HG02981 (cell line): ENCODE results near the gene RNU6-9.

Experiments
- ATAC-seq: cut with Tn5 transposase; IDR thresholded peaks from one replicate; pipeline ENCODE4 v1.9.1; 2021; ENCODE audit warnings: mild to moderate bottlenecking, moderate library complexity; ENCODE audit not compliant: unreplicated experiment

The RNU6-9 gene

DNA sequence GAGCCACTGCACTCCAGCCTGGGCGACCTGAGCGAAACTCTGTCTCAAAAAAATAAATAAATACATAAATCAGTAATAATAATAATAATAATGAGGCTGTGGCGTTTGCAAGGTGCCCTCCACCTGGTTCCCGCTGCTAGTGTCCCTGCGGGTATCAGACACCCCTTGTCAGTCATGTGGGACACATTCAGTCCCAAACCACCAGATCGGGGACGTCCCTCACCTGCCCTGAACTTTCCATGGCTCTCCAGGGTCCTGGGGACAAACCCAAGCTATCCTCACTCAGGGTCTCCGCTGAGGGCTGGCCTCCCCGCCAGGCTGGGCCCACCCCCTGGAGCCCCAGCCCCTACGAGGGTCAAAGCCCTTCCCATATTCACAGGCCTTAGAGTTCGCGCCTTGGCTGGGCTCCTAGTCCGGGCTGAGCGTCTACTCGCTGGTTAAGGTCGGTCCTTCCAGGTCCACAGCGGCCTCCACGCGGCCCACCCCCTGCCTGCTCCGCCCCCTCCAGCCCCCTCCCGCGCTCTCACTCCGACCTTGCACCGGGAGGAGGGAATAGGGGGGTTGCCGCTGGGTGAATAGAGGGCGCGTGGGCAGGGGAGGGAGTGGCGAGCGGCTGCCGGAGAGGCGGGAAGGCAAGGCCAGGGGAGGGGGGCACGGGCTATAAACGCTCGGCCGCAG is 23.5 kb downstream of the RNU6-9 start:
- no peak for ATAC-seq

DNA sequence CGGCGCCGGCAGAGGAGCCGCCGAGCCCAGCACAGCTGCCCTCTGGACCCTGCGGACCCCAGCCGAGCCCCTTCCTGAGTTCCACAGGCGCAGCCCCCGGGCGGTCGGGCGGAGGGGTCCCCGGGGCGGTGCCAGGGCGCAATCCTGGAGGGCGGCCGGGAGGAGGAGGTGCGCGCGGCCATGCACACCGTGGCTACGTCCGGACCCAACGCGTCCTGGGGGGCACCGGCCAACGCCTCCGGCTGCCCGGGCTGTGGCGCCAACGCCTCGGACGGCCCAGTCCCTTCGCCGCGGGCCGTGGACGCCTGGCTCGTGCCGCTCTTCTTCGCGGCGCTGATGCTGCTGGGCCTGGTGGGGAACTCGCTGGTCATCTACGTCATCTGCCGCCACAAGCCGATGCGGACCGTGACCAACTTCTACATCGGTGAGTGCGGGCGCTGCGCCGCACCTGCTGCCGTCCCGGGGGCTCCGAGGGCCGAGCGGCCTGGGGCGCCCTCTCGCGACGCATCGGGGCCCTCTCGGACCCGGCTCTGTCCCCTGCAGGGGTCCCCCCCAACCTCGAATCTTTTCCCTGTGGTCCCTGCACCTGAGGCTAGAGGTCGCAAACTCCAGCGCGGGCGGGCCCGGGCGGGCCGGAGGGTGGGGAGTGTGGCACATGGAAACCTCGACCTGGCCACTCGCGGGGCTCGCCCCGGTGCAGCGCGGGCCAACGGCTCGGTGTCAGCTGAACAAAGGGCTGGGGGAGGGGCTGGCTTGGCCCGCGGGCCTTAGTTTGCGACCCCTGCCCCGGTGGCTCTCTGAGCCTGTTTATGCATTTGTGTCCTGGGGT is 24.3 kb downstream of the RNU6-9 start, which contains the start of gene KISS1R:
KISS1R (plus strand) TSS at position 11 of the 829 bp plus-strand sequence; CDS start at position 181, 170 bp downstream.
- no peak for ATAC-seq

DNA sequence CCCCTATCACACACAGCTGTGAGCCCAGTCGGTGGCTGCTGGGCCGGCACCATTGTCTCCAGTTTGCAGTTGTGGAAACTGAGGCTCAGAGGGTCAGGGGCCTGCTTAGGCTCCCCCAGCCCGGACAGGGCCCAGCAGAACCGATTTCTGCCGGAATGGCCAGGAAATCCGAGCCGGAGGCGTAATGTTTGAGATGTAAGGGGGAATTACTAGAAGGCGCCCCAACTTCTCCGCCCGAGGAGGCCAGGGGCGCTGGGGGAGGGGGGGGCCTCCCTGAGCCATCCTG is 24.8 kb downstream of the RNU6-9 start:
- ATAC-seq = no peak

DNA sequence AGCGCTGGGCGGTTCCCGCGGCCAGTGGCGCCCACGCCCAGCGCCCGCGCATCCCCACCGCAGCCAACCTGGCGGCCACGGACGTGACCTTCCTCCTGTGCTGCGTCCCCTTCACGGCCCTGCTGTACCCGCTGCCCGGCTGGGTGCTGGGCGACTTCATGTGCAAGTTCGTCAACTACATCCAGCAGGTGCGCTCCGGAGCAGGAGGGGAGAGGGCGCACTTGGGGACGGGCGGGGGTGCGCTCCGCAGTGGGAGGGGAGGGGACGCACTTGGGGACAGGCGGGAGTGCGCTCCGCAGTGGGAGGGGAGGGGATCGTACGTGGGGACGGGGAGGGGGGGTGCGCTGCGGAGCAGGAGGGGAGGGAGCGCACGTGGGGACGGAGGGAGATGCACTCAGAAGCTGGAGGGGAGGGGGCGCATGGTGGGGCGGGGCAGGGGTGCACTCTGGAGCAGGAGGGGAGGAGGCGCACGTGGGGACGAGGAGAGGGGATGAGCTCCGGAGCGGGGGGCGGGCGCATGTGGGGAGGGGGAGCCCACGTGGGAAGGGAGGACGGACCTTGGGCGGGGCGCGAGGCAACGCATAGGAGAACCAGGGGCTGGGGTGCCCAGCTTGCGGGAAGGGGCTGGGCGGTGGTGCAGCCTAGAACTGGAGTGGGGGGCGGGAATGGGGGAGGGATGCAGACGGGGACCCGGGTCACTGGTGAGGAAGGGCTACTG is 25.4 kb downstream of the RNU6-9 start:
- no peak for ATAC-seq

DNA sequence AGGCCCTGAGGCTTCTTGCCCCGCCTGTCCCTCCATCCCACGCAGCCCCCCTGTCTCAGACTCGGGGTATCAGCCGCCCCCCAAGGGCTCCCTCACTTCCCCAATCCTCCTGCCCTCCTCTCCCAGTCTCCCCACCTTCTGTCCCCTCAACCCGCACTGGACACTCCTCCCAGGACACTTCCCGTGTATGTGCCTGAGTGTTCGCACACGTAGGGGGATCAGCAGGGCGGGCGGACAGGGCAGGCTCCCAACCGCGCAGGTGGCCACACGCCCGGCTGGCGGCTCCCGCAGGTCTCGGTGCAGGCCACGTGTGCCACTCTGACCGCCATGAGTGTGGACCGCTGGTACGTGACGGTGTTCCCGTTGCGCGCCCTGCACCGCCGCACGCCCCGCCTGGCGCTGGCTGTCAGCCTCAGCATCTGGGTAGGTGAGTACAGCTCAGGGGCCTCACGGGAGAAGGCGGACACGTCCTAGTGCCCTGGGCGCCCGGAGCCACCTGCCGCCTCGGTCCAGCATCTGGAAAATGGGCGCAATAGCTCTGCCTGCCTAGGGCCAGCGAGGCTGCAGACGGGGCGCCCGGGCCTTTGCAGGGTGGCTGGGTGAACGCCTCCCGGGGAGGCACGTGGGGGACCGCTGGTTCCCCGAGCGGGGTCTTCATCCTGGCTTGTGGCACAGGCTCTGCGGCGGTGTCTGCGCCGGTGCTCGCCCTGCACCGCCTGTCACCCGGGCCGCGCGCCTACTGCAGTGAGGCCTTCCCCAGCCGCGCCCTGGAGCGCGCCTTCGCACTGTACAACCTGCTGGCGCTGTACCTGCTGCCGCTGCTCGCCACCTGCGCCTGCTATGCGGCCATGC is 26.1 kb downstream of the RNU6-9 start:
- ATAC-seq = no peak

DNA sequence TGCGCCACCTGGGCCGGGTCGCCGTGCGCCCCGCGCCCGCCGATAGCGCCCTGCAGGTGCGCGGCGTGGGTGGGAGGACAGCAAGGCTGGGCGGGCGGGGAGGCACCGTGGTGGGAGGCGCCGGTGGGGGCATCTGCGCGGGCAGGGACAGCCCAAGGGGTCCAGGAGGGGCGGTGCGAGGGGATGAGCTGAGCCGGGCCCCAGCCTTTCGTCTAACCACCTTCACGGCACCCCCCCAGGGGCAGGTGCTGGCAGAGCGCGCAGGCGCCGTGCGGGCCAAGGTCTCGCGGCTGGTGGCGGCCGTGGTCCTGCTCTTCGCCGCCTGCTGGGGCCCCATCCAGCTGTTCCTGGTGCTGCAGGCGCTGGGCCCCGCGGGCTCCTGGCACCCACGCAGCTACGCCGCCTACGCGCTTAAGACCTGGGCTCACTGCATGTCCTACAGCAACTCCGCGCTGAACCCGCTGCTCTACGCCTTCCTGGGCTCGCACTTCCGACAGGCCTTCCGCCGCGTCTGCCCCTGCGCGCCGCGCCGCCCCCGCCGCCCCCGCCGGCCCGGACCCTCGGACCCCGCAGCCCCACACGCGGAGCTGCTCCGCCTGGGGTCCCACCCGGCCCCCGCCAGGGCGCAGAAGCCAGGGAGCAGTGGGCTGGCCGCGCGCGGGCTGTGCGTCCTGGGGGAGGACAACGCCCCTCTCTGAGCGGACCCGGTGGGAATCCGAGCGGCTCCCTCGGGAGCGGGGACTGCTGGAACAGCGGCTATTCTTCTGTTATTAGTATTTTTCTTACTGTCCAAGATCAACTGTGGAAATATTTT is 27.0 kb downstream of the RNU6-9 start:
- ATAC-seq = no peak

DNA sequence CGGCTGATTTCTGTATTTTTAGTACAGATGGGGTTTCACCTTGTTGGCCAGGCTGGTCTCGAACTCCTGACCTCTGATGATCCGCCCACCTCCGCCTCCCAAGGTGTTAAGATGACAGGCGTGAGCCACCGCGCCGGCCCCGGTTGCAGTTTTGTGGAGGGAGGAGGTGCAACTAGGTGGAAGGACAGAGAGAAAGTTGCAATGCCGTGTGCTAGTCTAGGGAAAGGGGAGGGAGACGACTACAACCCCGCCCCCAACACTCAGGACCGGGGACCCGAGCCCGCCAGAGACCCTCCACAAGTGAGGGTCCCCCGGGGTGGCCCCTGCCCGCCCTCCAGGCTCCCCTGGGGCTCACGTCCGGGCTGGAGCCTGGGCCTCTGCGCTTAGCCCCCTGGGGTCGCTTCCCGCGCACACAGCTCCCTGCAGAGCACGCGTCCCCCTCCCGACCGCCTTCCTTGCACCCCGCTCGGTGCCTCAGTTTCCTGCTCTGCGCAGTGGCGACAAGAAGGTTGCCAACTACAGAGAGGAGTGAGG is 31.3 kb downstream of the RNU6-9 start:
- no peak for ATAC-seq

DNA sequence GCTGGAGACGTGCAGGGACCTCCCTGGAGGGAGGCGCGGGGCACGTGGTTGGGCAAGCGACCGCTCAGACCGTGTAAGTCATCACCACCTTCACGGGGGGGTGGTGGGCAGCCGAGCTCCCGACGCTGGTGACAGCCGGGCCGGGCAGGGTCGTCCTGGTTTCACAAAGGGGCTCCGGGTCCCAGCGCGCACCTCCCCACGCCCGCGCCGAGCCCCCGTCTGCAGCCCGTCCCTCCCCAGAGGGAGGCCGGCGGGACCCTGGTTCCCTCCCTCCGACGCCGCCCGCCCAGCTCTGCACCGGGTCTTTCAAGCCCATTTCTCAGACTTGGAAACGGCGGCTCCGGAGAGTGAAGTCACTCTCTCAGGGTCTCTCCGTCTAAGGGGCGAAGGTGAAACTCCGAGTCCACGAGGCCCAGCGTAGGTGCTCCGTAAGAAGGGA is 31.8 kb downstream of the RNU6-9 start:
- ATAC-seq = peak; percentile 11

DNA sequence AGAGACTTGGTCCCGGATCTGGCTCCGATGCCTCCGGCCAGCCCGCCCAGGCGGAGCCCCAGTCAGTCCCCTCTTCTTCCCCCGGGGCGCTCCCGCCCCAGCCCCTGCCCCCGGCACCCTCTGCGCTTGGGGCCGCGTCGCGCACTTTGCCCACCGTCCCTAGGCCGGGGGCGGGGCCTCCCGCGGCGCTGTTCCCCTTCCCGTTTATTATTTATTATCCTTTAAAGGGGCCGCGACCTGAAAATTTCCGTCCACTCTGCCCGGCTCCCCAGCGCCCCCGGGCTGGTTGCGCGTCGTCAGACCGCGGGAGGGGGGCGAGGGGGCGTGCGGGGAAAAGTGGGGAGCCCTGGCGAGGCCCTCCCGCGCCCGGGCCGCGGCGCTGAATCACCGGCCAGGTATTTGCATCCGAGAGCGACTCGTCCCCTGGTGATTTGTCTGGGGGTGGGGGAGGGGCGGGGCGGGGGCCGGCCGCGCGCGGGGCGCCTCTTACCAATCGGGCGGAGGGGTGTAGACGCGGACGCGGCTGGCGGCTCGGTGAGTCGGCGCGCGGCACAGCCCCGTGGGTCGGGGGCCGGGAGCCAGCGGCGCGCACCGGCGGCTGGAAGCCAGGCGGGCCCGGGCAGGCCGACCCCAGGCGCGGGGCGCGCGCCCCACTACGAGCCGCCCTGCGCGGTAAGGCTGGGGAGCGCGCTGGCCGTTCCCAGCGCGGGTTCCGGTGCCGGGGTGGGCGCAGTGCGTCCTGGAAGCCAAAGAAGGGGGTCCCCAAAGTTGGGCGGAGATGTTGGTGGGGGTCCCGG is 32.4 kb downstream of the RNU6-9 start, which contains the start of gene ARID3A:
ARID3A (plus strand) TSS at position 510 of the 797 bp plus-strand sequence. CDS start 3,494 bp downstream, outside the sequence.
- peak; percentile 45 for ATAC-seq

DNA sequence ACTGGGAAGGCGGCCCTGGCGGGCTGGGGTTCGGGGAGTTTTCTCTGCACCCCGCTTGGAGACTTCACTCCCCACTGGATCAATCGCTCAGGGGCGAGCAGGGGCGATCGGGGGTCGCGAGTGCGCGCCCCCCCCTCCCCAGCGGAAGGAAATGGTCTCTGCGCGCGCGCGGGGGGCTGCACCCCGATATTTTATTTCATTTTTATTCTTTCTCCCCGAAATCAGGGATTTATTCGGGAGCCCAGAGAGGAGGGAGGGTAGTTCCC is 33.0 kb downstream of the RNU6-9 start:
- no peak for ATAC-seq

DNA sequence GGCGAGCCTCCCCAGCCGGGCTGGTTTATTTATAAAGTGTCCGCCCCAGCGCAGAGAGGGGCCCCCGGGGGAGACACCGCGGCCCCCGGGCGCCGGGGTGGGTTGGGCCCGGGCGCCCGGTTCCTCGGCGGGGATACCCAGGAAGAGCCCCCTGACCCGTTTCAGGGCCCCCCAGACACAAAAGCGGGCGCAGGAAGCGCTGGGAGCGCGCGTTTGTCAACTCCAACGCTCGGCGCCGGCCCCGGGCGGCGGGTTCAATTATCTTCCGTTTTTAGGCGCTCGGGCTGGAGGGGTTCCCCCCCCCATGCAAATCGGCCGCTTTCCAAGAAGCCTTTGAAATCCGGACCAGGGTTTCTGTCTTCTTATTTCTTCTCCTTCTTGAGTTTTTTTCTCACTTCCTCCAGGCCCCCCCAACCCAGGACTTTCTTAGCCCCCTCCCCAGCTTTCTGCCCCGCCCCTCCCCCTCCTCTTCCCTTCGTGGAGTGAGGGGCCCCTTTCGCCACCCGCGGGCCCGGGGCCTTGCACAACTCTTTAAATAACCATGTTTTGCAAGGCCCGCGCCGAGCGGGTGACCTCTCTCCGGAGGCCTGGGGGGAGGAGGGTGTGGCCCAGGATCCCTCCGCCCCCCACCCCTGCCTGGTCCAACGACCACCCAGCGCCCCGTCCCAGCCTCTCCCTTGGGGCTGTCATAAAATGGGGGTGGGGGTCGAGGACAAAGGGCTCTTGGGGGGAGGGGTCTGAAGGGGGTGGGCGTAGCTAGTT is 33.5 kb downstream of the RNU6-9 start:
- no peak for ATAC-seq

DNA sequence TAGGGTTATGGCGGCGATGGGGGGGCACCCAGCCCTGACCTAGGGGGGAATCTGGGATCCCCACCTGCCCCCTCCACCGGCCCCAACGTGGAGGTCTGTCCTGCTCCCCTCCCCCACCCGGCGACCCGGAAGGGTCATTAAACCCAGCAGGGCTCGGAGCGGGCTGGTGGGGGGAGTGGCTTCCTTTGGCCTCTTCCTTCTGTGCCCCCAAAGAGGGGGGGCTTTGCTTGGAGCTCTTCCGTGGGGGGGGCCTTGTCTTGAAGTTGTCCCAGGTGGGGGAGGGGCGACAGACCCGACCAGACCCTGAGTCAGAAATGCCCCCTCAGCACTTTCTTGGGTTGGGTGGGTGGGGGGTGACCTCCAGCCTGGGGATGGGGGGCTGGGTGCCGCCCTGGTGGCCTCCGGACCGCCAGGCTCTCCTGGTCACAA is 34.1 kb downstream of the RNU6-9 start:
- no peak for ATAC-seq

DNA sequence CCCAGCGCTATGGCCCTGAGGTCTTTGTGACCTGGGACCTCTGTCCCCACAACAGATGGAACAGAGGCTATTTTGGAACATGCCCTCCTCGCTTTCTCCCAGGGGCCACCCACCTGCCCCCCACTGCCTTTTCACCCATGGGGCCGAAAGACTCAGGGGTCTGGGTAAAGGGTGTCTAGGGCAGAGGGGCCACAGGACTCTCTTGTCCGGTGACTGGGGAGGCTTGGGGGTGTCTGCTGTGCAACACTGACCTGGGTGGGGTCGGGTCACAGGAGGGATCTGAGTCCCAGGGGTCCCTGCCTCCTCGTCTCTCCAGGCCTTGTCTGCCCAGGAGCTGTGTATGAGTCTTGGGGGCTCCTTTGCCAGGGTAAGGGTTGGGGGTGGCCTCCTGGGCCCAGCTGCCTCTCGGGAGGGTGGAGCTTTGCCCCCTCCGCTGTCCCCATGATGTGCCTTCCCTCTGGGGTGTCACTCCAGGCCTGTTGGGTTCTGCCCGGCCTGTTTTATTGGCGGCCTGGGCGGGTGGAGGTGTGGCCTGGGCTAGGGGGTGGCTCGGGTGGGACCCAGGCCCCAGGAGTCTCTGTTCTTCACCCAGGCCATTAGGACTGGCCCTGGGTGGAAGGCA is 34.6 kb downstream of the RNU6-9 start:
- no peak for ATAC-seq

DNA sequence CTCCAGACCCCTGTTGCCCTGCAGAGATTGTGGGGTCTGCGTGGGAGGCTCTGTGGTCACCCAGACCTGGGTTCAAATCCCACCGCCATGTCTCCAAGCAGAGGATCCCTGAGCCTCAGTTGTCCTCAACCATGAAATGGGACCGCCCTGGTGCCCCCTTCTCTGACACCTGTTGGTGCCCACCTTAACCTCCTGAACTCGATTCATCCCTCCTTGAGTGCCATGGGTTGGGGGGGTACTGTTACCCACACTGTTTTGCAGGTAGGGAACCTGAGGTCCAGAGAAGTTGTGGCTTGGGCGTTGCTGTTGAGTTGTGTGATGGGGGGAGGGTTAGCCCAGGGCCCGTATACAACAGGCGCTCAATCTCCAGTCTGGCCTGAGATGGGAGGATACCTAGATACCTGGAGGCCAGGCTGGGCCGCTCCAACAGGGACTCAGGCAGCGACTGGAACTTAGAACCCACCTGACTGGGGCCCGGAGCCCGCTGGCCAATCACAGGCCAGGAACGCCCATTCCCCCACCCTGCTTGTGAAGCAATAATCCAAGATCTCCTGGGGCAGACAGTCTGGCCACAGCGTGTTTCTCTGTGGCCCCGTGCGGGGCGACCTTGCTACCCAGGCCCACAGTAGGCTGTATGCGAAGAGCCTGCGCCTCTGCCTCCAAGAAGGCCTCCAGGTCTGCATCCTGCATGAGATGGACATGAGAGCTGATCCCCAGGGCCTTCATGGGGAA is 35.4 kb downstream of the RNU6-9 start:
- no peak for ATAC-seq

DNA sequence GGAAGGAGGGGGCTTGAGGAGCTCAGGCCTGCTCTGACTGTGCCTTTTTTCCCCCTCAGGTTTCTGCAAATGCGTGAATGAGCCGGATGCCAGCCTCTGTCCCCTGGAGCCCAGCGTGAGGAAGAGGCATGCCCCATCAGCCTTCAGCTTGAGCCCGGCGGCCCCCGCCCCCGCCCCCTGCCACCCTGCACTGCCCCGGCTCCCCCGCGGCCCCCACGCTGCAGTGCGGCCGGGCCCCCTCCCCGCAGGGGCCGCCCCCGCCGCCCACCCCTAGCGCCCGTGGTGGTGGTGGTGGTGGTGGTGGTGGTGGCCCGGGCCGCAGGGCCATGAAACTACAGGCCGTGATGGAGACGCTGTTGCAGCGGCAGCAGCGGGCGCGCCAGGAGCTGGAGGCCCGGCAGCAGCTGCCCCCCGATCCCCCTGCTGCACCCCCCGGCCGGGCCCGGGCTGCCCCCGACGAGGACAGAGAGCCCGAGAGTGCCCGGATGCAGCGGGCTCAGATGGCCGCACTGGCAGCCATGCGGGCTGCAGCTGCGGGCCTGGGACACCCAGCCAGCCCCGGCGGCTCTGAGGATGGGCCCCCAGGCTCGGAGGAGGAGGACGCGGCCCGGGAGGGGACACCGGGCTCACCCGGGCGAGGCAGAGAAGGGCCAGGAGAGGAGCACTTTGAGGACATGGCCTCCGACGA is 36.1 kb downstream of the RNU6-9 start:
- ATAC-seq = no peak

DNA sequence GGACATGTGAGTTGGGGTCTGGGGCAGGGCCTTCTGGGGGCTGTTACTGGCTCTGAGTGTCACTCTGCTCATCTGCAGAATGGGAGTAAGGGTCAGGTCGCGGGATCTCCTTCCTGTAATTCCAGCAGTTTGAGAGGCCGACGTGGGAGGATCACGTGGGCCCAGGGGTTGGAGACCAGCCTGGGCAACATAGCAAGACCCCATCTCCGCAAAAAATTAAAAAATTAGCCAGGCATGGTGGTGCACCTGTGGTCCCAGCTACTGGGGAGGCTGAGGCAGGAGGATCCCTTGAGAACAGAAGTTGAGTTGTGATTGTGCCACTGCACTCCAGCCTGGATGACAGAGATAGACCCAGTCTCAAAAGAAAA is 36.6 kb downstream of the RNU6-9 start:
- no peak for ATAC-seq
